Adrenal gland (tissue), 5 donors: Measurements from ENCODE around the gene ACD.

ENCODE experiments used
- POLR2A ChIP-seq, 2 donors: fragments of 450-650 bp; IDR thresholded peaks; one replicate each; pipeline ENCODE4 v1.6.1; 2017; ENCODE audit warnings: antibody characterized with exemption in 2 of 2, mild to moderate bottlenecking in 2 of 2, moderate library complexity in 1 of 2
- TF ChIP-seq, protein P1 (sequence below), 6 experiments: fragments of 450-650 bp in 4 of 6; fragments of 200-600 bp in 2 of 6; sonication (generic) in 1 of 6; IDR thresholded peaks; 1 replicate in 5 of 6; 2 replicates in 1 of 6; pipeline versions ENCODE4 v1.5.1 to v1.8.0; 2016 to 2021; ENCODE audit warnings: antibody characterized with exemption in 6 of 6, mild to moderate bottlenecking in 2 of 6, moderate library complexity in 1 of 6
- donor health status: DM: no; HTN: no; CAD: no.

- TF ChIP-seq, protein P1, sequence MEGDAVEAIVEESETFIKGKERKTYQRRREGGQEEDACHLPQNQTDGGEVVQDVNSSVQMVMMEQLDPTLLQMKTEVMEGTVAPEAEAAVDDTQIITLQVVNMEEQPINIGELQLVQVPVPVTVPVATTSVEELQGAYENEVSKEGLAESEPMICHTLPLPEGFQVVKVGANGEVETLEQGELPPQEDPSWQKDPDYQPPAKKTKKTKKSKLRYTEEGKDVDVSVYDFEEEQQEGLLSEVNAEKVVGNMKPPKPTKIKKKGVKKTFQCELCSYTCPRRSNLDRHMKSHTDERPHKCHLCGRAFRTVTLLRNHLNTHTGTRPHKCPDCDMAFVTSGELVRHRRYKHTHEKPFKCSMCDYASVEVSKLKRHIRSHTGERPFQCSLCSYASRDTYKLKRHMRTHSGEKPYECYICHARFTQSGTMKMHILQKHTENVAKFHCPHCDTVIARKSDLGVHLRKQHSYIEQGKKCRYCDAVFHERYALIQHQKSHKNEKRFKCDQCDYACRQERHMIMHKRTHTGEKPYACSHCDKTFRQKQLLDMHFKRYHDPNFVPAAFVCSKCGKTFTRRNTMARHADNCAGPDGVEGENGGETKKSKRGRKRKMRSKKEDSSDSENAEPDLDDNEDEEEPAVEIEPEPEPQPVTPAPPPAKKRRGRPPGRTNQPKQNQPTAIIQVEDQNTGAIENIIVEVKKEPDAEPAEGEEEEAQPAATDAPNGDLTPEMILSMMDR (IDR thresholded peaks at IDR 0.05): no peak
- no peak for TF ChIP-seq POLR2A (IDR thresholded peaks at IDR 0.05)
Observed at GRCh38 chr16:67650023-67650422, 10.0 kb downstream of the ACD start.
